Left ventricle myocardium inferior (tissue), 1 donor: ENCODE results near the gene EIF3A. TPM values are rescaled to one million over a fixed set of nuclear protein-coding genes. Genes with fewer than 3 reads are reported as not detected.

Experiments used
- DNase-seq: peaks from one replicate; pipeline ENCODE4 v3.0.0-alpha.2; 2020
- H3K27ac ChIP-seq: fragments of 200-600 bp; replicated peaks from 2 replicates; pipeline ENCODE4 v1.8.0; 2021
- H3K27me3 ChIP-seq: fragments of 200-600 bp; 2 replicates; pipeline ENCODE4 v1.8.0; 2021; ENCODE audit warnings: low read depth
- H3K36me3 ChIP-seq: fragments of 200-600 bp; 2 replicates; pipeline ENCODE4 v1.8.0; 2021
- H3K4me1 ChIP-seq: fragments of 200-600 bp; 2 replicates; pipeline ENCODE4 v1.8.0; 2021
- H3K4me3 ChIP-seq: fragments of 200-600 bp; 2 replicates; pipeline ENCODE4 v1.8.0; 2021; ENCODE audit warnings: mild to moderate bottlenecking, moderate library complexity
- H3K9me3 ChIP-seq: fragments of 200-600 bp; replicated peaks from 2 replicates; pipeline ENCODE4 v1.8.0; 2021
- intact Hi-C: fragments of 100-400 bp; cut with micrococcal nuclease; formaldehyde crosslinking; loops from one replicate; pipeline ENCODE4 v1.11.0; 2022
- total RNA-seq: library from RNA; stranded (reverse); fragmentation: NEBNext Ultra II Directional; extraction: Animal tissue kit (Norgen Biotek cat#: 25700); gene quantifications from one replicate; pipeline ENCODE4 v1.2.1, GENCODE V29; 2021
- TF ChIP-seq, protein P1 (sequence below): fragments of 200-600 bp; IDR thresholded peaks from 2 replicates; pipeline ENCODE4 v1.8.0; 2021; ENCODE audit warnings: antibody characterized with exemption, mild to moderate bottlenecking, borderline replicate concordance
- donor health status: DM: no; HTN: yes; CAD: no; lungs with severe emphysema.

The EIF3A gene
- total RNA-seq, 1 donor from 2014 or later: 103 TPM

DNA sequence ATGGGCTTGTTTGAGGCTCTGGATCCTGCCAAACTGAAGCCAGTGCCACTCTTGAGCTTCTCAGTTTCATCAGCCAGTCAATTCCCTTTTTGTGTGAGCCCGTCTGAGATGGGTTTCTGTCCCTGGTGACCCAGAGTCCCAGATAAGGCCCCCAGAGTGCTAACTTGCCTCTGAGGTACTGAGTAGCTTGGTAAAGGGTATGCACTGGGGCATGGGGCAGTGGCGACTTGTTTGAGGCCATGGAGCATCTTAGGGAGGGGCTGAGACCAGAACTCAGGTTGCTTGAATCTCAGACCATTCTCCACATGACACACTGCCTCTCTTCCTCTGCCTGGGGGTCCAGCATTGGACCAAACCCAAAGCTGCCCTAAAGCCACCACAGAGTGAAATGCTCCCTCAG is 86.3 kb downstream of the EIF3A start:
- peaks cover 5% of the 10 kb centered on the region for H3K9me3 ChIP-seq
- no peaks in the 10 kb centered on the region for H3K36me3 ChIP-seq
- H3K4me1 ChIP-seq: no peaks in the 10 kb centered on the region
- no peak overlapping the region for H3K4me3 ChIP-seq
- no peak for DNase-seq
- no peaks in the 10 kb centered on the region for H3K27me3 ChIP-seq
- TF ChIP-seq, protein P1, sequence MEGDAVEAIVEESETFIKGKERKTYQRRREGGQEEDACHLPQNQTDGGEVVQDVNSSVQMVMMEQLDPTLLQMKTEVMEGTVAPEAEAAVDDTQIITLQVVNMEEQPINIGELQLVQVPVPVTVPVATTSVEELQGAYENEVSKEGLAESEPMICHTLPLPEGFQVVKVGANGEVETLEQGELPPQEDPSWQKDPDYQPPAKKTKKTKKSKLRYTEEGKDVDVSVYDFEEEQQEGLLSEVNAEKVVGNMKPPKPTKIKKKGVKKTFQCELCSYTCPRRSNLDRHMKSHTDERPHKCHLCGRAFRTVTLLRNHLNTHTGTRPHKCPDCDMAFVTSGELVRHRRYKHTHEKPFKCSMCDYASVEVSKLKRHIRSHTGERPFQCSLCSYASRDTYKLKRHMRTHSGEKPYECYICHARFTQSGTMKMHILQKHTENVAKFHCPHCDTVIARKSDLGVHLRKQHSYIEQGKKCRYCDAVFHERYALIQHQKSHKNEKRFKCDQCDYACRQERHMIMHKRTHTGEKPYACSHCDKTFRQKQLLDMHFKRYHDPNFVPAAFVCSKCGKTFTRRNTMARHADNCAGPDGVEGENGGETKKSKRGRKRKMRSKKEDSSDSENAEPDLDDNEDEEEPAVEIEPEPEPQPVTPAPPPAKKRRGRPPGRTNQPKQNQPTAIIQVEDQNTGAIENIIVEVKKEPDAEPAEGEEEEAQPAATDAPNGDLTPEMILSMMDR: no peak
- no peak overlapping the region for H3K27ac ChIP-seq
- intact Hi-C loops: no loop called here

DNA sequence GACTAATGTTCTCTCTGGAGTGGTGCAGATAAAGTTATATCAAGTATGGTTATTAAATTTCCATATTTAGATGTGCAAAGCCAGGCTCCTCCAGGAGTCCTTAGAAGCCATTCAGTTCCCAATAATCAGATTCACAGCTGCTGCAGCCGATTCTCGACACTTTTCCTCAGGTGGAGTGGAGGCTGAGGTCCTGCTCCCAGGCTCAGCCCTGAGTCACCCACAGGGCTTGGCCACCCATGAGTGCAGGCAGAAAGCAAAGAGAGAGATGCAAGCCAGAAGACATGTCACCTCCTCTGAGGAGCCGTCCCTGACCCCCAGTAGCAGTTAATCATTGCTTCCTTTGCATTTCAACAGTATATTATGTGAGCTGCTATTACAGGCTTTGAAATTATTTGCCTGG is 87.4 kb downstream of the EIF3A start:
- Histone ChIP-seq H3K36me3 (no peaks in the 10 kb centered on the region), H3K9me3 (peaks cover 8% of the 10 kb centered on the region), H3K27ac (no peak overlapping the region), H3K4me1 (no peaks in the 10 kb centered on the region), H3K27me3 (no peaks in the 10 kb centered on the region), H3K4me3 (no peak overlapping the region)
- DNase-seq: no peak
- intact Hi-C loops: no loop called here
- TF ChIP-seq, protein P1: no peak

DNA sequence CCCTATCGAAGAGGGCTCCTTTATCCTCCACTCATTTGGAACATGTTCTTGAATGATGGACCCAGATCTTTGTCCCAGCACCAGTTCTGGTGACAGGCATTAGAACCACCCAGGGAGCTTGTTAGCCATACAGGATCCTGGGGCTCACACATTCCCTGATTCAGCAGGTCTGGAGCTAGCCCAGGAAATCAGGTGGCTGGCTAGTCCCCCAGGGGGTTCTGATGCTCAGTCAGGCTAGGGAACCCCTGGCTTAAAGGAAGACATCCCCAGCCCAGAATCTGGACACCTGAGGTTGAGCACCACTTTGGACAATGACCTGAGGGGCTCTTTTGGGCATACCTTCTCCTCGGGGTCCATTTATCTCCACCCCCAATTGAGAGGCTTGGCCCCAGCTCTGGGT is 88.1 kb downstream of the EIF3A start:
- TF ChIP-seq, protein P1: no peak
- Histone ChIP-seq H3K27ac (no peak overlapping the region), H3K4me3 (no peak overlapping the region), H3K9me3 (peaks cover 8% of the 10 kb centered on the region), H3K27me3 (no peaks in the 10 kb centered on the region), H3K4me1 (no peaks in the 10 kb centered on the region), H3K36me3 (no peaks in the 10 kb centered on the region)
- intact Hi-C loops: no loop called here
- DNase-seq: no peak

DNA sequence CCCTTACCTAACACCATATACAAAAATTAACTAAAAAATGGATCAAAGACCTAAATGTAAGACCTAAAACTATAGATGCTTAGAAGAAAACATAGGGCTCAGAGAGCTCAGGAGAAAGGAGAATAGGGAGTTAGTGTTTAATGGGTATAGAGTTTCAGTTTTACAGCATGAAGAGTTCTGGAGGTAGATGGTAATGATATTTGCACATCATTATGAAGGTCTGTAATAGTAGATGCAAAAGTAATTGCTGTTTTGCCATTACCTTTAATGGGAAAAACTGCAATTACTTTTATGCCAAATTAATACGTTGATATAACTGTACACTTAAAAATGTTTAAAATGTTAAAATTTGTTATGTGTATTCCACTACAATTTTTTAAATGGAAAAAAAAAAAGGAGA is 90.3 kb downstream of the EIF3A start:
- Histone ChIP-seq H3K27ac (no peak overlapping the region), H3K36me3 (no peaks in the 10 kb centered on the region), H3K4me1 (no peaks in the 10 kb centered on the region), H3K4me3 (no peak overlapping the region), H3K27me3 (no peaks in the 10 kb centered on the region), H3K9me3 (peaks cover 24% of the 10 kb centered on the region)
- intact Hi-C loops: no loop called here
- TF ChIP-seq, protein P1: no peak
- no peak for DNase-seq

DNA sequence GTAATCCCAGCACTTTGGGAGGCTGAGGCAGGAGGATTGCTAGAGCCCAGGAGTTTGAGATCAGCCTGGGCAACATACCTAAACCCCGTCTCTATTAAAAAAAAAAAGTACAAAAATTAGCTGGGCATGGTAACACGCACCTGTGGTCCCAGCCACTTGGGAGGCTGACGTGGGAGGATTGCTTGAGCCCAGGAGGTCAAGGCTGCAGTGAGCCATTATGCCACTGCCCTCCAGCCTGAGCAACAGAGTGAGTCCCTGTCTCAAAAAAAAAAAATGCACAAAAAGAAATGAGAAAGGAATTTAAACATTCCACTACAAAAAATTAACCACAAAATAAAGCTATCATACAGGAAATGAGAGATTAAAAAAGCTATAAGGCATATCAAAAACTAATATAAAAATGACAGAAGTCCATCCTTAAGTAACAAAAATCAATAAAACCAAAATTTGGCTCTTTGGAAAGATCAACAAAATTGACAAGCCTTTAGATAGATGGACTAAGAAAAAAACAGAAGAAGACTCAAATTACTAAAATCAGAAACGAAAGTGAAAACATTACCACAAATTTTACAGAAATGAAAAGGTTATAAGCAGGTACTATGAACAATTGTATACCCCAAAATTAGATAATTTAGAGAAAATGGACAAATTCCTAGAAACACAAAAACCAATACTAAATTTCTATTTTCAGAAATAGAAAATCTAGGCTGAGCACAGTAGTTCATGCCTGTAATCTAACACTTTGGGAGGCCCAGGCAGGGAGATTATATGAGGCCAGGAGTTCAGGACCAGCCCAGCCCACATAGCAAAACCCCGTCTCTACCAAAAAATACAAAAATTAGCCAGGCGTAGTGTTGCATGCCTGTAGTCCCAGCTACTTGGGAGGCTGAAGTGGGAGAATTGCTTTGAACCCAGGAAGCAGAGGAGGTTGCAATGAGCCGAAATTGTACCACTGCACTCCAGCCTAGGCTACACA is 93.5 kb downstream of the EIF3A start:
- H3K27me3 ChIP-seq: no peaks in the 10 kb centered on the region
- H3K9me3 ChIP-seq: peaks cover 38% of the 10 kb centered on the region
- TF ChIP-seq, protein P1: no peak
- DNase-seq: no peak
- H3K4me3 ChIP-seq: no peak overlapping the region
- intact Hi-C loops: no loop called here
- H3K27ac ChIP-seq: no peak overlapping the region
- peaks cover 6% of the 10 kb centered on the region for H3K4me1 ChIP-seq
- H3K36me3 ChIP-seq: no peaks in the 10 kb centered on the region
